Kidney epithelial cell (primary cell): Measurements from ENCODE around the gene FANCM. TPM values are rescaled to one million over a fixed set of nuclear protein-coding genes. Genes with fewer than 3 reads are reported as not detected.
A peak's percentile ranks its signal among the peaks of the same experiment; 100 is the strongest.
"Not testable (repeated sequence)": the region's sequence is repeated elsewhere in the genome, so short reads cannot be mapped to it uniquely, and the experiment has no call there.

Experiments
- DNase-seq: peaks from one replicate; pipeline ENCODE4 v3.0.0-alpha.2; 2010; ENCODE audit warnings: low read depth
- H3K27me3 ChIP-seq: 2 replicates; pipeline ENCODE4 v1.6.0; 2011; ENCODE audit warnings: low read length; ENCODE audit not compliant: control insufficient read depth, insufficient read depth
- H3K36me3 ChIP-seq: 2 replicates; pipeline ENCODE4 v1.5.1; 2011; ENCODE audit warnings: low read length; ENCODE audit not compliant: control insufficient read depth, insufficient read depth
- H3K4me3 ChIP-seq: 2 replicates; pipeline ENCODE4 v1.5.1; 2011; ENCODE audit warnings: low read depth, mild to moderate bottlenecking, control low read depth, low read length
- CTCF ChIP-seq: IDR thresholded peaks from 2 replicates; pipeline ENCODE4 v1.5.1; 2011; ENCODE audit warnings: mild to moderate bottlenecking, moderate library complexity, low read length, control low read depth, inconsistent platforms; ENCODE audit not compliant: insufficient read depth, poor library complexity, severe bottlenecking
- total RNA-seq: library from RNA; depleted of rRNA; stranded (reverse); fragments of >200 nt; gene quantifications from 2 replicates; pipeline ENCODE4 v1.2.3, GENCODE V29; 2015

The FANCM gene
- total RNA-seq, 1 donor from 2014 or later, result 4.6 TPM

DNA sequence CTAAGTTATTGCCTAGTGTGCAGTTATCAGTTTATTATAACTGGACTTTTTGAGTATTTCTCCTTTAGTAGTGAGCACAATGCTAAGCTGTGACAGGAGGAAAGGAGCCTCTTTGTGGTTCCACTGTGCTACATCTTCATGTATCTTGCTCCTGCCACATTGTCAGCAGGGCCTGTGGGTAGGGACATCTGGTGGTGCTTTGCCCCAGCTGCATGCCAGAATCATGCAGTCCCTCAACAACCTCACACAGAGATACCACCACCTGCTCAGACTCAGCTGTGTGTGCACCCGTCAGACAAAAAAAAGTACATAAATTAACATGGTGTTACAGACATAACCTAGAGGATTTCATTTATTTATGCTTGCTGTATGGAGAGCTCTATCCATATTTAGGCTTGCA is 66.2 kb downstream of the FANCM start:
- no peak for DNase-seq
- peak; percentile 12 for TF ChIP-seq CTCF
- H3K27me3 ChIP-seq, result no peaks in the 10 kb centered on the region
- H3K4me3 ChIP-seq, result no peak overlapping the region
- H3K36me3 ChIP-seq, result no peaks in the 10 kb centered on the region

- TF ChIP-seq CTCF, result no peak
- Histone ChIP-seq H3K4me3 (no peak overlapping the region), H3K36me3 (no peaks in the 10 kb centered on the region), H3K27me3 (no peaks in the 10 kb centered on the region)
- DNase-seq, result no peak
Measured at GRCh38 chr14:45204241-45204640, 68.5 kb downstream of the FANCM start.

DNA sequence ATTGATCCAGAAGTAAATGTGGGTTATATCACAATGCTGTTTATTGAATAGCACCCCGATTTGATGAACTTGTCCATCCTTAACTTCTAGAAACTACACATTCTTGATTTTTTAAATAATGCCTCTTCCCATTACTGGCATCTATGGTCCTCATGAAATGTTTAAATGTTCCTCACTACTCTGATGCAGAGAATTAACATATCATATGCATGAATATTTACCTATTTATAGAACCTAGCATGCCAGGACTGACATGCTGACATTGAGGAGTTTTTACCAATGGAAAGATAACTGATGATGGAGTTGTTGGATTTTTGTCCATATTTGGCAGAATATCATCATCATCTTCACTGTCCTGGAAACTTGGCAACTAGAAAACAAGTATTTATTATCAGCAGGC is 74.4 kb downstream of the FANCM start:
- no peak for DNase-seq
- TF ChIP-seq CTCF, result no peak
- H3K4me3 ChIP-seq, result no peak overlapping the region
- H3K36me3 ChIP-seq, result peaks cover 2% of the 10 kb centered on the region
- H3K27me3 ChIP-seq, result no peaks in the 10 kb centered on the region

GRCh38 chr14:45211295-45211694 is 75.6 kb downstream of the FANCM start:
- TF ChIP-seq CTCF, result no peak
- Histone ChIP-seq H3K36me3 (peaks cover 2% of the 10 kb centered on the region), H3K27me3 (no peaks in the 10 kb centered on the region), H3K4me3 (no peak overlapping the region)
- no peak for DNase-seq

DNA sequence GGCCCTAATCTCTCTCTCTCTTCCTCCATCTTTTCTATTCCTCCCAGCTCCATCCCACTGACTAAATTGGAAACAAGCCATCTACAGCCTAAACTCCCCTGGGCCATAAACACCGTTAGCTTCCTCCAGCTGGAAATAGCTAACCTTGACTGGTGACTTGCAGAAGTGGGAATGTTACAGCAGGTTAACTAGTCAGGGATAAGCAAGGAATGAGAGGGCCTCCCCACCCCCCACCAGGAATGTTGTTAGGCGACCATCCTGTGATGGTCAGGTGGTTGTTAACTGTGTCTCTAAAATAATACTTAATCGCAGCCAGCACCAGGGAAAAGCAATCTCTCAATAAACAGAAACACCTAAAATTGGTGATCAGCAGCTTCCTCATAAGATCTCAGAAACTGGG is 76.5 kb downstream of the FANCM start:
- Histone ChIP-seq H3K4me3 (no peak overlapping the region), H3K36me3 (peaks cover 2% of the 10 kb centered on the region), H3K27me3 (no peaks in the 10 kb centered on the region)
- no peak for DNase-seq
- TF ChIP-seq CTCF, result no peak

DNA sequence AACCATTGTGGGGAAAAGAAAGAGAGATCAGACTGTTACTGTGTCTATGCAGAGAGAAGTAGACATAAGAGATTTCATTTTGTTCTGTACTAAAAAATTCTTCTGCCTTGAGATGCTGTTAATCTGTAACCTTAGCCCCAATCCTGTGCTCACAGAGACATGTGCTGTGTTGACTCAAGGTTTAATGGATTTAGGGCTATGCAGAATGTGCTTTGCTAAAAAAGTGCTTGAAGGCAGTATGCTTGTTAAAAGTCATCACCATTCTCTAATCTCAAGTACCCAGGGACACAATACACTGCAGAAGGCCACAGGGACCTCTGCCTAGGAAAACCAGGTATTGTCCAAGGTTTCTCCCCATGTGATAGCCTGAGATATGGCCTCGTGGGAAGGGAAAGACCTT is 78.0 kb downstream of the FANCM start:
- not testable (repeated sequence) for DNase-seq, H3K36me3 ChIP-seq, H3K27me3 ChIP-seq, H3K4me3 ChIP-seq

- not testable (repeated sequence) for H3K36me3 ChIP-seq, DNase-seq
Measured at GRCh38 chr14:45214341-45214740, 78.6 kb downstream of the FANCM start.

More at GRCh38 chr14:45214341-45214740, 78.6 kb downstream of the FANCM start:
- not testable (repeated sequence) for H3K27me3 ChIP-seq, H3K4me3 ChIP-seq
